ENCODE results near the gene ZNF619.
"Not testable (repeated sequence)": the region's sequence is repeated elsewhere in the genome, so short reads cannot be mapped to it uniquely, and the experiment has no call there.

ZNF619 gene

DNA sequence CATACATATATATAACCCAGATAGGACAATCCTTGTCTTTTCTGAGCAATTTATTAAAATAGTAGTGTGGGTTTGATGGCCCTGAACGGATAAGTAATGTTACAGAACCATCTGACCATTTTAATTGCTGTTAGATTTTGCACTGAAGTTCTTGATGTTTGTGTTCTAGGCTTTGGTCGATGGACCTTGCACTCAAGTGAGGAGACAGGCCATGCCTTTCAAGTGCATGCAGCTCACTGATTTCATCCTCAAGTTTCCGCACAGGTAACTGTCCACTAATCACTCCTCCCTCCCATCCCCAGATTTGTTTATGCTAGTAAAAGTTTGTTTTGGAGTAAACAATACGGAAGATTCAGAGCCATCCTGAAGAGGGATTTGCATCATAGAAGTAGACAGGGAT, 18.4 kb upstream of the ZNF619 start:
- H3K4me3 Mint-ChIP-seq = peak overlapping the region; percentile 92
- no peaks in the 10 kb centered on the region for H3K27me3 Mint-ChIP-seq
- H3K36me3 Mint-ChIP-seq (ENCODE audit: low read depth) = peaks cover 62% of the 10 kb centered on the region
- no peaks in the 10 kb centered on the region for H3K9me3 Mint-ChIP-seq
- H3K27ac Mint-ChIP-seq = peak overlapping the region; percentile 99
- H3K4me1 Mint-ChIP-seq (ENCODE audit: low read depth) = peaks cover 57% of the 10 kb centered on the region

- peaks cover 82% of the 10 kb centered on the region for H3K36me3 Mint-ChIP-seq (ENCODE audit: low read depth)
- H3K27ac Mint-ChIP-seq = peak overlapping the region; percentile 81
- H3K4me1 Mint-ChIP-seq (ENCODE audit: low read depth) = peaks cover 63% of the 10 kb centered on the region
- not testable (repeated sequence) for H3K27me3 Mint-ChIP-seq, H3K9me3 Mint-ChIP-seq
- H3K4me3 Mint-ChIP-seq = peak overlapping the region; percentile 92
These were observed 16.4 kb upstream of the ZNF619 start for GRCh38 chr3:40460481-40460880.

DNA sequence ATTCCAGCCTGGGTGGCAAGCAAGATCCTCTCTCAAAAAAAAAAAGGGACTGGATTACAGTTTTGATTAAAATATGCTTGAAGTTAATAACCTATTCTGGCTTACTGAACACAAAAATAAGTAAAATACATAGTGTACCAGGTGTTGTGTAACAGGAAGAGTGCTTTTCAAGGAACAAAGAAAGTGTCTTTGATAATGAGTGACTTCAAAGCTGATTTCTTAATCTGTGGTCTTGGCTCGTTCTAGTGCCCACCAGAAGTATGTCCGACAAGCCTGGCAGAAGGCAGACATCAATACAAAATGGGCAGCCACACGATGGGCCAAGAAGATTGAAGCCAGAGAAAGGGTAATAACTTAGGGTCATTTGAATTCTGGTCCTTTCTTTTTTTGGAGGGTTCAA, 15.8 kb upstream of the ZNF619 start:
- H3K27me3 Mint-ChIP-seq = no peaks in the 10 kb centered on the region
- H3K4me1 Mint-ChIP-seq (ENCODE audit: low read depth) = peaks cover 58% of the 10 kb centered on the region
- H3K9me3 Mint-ChIP-seq = no peaks in the 10 kb centered on the region
- peak overlapping the region; percentile 85 for H3K27ac Mint-ChIP-seq
- peaks cover 85% of the 10 kb centered on the region for H3K36me3 Mint-ChIP-seq (ENCODE audit: low read depth)
- peak overlapping the region; percentile 47 for H3K4me3 Mint-ChIP-seq

DNA sequence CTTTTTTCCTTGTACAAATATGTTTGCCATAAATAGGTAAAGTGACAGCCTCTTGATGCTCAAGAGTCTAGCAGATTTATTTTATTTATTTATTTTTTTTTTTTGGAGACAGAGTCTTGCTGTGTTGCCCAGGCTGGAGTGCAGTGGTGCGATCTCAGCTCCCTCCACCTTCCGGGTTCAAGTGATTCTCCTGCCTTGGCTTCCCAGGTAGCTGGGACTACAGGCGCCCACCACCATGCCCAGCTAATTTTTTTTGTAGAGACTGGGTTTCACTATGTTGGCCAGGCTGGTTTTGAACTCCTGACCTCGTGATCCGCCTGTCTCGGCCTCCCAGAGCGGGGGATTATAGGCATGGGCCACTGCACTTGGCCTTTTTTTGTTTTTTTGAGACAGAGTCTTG, 14.1 kb upstream of the ZNF619 start:
- not testable (repeated sequence) for H3K4me3 Mint-ChIP-seq, H3K27ac Mint-ChIP-seq, H3K27me3 Mint-ChIP-seq, H3K9me3 Mint-ChIP-seq
- Mint-ChIP-seq H3K4me1 (ENCODE audit: low read depth) (peaks cover 50% of the 10 kb centered on the region), H3K36me3 (ENCODE audit: low read depth) (peaks cover 81% of the 10 kb centered on the region)

DNA sequence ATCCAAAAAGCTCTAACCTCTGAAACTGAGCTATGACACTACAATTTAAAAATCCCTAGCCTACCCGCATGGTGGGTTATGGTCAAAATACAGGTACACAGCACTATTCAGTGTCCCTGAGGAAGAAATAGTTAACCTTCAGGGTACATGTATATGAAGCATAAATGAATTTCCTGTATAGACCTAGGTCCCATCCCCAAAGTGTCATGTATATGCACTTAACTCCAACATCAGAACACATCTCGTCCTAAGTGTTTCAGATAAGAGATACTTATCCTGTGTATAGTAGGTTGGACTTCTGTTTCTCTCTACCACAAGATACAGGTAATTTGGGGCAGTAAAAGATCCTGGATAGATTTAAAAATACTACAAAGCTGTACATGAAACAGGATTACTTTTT, 13.3 kb upstream of the ZNF619 start:
- Mint-ChIP-seq H3K27me3 (no peaks in the 10 kb centered on the region), H3K36me3 (ENCODE audit: low read depth) (peaks cover 74% of the 10 kb centered on the region), H3K27ac (peak overlapping the region; percentile 13), H3K4me1 (ENCODE audit: low read depth) (peaks cover 42% of the 10 kb centered on the region), H3K4me3 (no peak overlapping the region), H3K9me3 (no peaks in the 10 kb centered on the region)

GRCh38 chr3:40464339-40465110, 12.4 kb upstream of the ZNF619 start:
- H3K27me3 Mint-ChIP-seq = no peaks in the 10 kb centered on the region
- peaks cover 64% of the 10 kb centered on the region for H3K36me3 Mint-ChIP-seq (ENCODE audit: low read depth)
- peak overlapping the region; percentile 63 for H3K27ac Mint-ChIP-seq
- H3K9me3 Mint-ChIP-seq = no peaks in the 10 kb centered on the region
- peaks cover 34% of the 10 kb centered on the region for H3K4me1 Mint-ChIP-seq (ENCODE audit: low read depth)
- no peak overlapping the region for H3K4me3 Mint-ChIP-seq

DNA sequence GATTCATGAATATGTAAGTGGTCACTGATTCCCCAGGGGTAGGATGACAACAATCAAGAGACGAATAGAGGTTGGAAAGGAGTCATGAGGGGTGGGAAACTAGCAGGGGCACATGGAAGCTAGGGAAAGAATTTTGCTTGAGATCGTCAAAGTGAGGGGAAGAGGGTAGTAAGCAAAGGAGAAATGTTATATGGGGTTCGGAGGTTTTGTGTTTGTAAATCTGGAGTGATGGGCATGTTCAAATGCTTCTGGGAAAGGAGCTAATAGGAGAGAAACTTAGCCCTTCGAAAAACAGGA, 11.9 kb upstream of the ZNF619 start:
- H3K36me3 Mint-ChIP-seq (ENCODE audit: low read depth) = peaks cover 59% of the 10 kb centered on the region
- H3K27ac Mint-ChIP-seq = peak overlapping the region; percentile 62

DNA sequence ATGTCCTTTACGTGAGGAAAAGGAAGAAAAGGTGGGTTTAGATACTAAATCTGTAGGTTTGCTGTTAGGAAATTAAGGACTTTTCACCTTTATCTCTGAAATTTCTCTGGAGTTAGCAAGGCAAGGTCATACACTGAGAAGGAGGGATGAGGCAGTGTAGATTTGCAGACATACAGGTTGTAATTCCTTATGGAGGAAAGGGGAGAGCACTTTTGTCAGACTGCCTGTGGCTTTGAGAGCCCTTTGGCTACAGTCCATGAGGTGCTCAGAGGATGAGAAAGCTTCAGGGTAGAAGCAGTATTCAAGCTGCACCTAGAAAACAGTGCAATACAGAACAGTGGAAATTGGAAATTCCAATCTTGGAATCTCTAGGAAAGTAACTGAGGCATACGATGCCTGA, 11.5 kb upstream of the ZNF619 start:
- H3K9me3 Mint-ChIP-seq = no peaks in the 10 kb centered on the region
- peaks cover 25% of the 10 kb centered on the region for H3K4me1 Mint-ChIP-seq (ENCODE audit: low read depth)
- H3K4me3 Mint-ChIP-seq = no peak overlapping the region
- peaks cover 55% of the 10 kb centered on the region for H3K36me3 Mint-ChIP-seq (ENCODE audit: low read depth)
- peak overlapping the region; percentile 62 for H3K27ac Mint-ChIP-seq
- H3K27me3 Mint-ChIP-seq = no peaks in the 10 kb centered on the region

More for the DNA sequence above, 11.9 kb upstream of the ZNF619 start:
- H3K4me3 Mint-ChIP-seq = no peak overlapping the region
- peaks cover 29% of the 10 kb centered on the region for H3K4me1 Mint-ChIP-seq (ENCODE audit: low read depth)
- H3K27me3 Mint-ChIP-seq = no peaks in the 10 kb centered on the region
- no peaks in the 10 kb centered on the region for H3K9me3 Mint-ChIP-seq

DNA sequence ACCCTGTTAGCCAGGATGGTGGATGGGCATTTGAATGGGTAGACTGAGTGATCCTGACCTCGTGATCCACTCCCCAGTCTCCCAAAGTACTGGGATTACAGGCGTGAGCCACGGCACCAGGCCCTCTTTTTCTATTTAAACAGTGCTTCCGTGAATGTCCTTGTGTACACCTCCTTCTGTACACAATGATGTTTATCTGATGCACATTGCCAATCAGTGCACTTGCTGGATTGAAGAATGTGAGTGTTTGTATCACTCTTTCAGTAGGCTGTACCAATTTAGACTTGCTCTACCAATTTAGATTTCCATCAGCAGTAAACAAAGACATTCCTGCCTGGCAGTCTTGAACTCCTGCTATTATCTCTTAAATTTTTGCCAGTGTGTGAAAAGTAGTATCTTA, 8.9 kb upstream of the ZNF619 start:
- Mint-ChIP-seq H3K4me1 (ENCODE audit: low read depth) (peaks cover 11% of the 10 kb centered on the region), H3K27ac (no peak overlapping the region), H3K36me3 (ENCODE audit: low read depth) (peaks cover 33% of the 10 kb centered on the region), H3K4me3 (no peak overlapping the region), H3K27me3 (no peaks in the 10 kb centered on the region), H3K9me3 (no peaks in the 10 kb centered on the region)

- Mint-ChIP-seq H3K4me3 (no peak overlapping the region), H3K36me3 (ENCODE audit: low read depth) (peaks cover 6% of the 10 kb centered on the region), H3K9me3 (no peaks in the 10 kb centered on the region), H3K4me1 (ENCODE audit: low read depth) (no peaks in the 10 kb centered on the region), H3K27me3 (no peaks in the 10 kb centered on the region), H3K27ac (no peak overlapping the region)
These were observed 6.2 kb upstream of the ZNF619 start for GRCh38 chr3:40470701-40471100.

DNA sequence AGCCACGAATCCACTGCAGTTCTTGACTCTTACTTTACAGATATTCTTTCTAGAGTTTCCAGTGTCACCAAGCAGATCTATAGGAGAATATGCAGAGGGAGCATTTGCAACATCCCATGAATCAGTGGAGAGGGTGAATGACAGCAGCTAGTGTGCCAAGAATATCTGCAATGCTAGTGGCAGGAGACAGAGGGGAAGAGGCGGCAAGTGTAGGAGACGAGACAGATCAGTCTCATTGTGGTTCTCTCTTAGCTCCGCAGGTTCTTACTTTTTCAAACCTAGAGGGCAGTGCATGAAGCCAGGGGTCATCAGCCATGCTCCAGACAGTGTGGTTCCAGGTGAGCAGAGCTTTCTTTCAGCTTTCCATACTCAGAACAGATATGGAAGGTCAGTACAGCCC, 744 bp downstream of the ZNF619 start:
- Mint-ChIP-seq H3K9me3 (no peaks in the 10 kb centered on the region), H3K4me3 (peak overlapping the region; percentile 87), H3K27ac (peak overlapping the region; percentile 91), H3K36me3 (ENCODE audit: low read depth) (peaks cover 21% of the 10 kb centered on the region), H3K27me3 (no peaks in the 10 kb centered on the region), H3K4me1 (ENCODE audit: low read depth) (peaks cover 17% of the 10 kb centered on the region)

GRCh38 chr3:40487172-40487571, 10.2 kb downstream of the ZNF619 start:
- Mint-ChIP-seq H3K4me1 (ENCODE audit: low read depth) (peaks cover 5% of the 10 kb centered on the region), H3K36me3 (ENCODE audit: low read depth) (peaks cover 50% of the 10 kb centered on the region), H3K9me3 (peaks cover 14% of the 10 kb centered on the region), H3K27ac (no peak overlapping the region), H3K4me3 (no peak overlapping the region), H3K27me3 (no peaks in the 10 kb centered on the region)

DNA sequence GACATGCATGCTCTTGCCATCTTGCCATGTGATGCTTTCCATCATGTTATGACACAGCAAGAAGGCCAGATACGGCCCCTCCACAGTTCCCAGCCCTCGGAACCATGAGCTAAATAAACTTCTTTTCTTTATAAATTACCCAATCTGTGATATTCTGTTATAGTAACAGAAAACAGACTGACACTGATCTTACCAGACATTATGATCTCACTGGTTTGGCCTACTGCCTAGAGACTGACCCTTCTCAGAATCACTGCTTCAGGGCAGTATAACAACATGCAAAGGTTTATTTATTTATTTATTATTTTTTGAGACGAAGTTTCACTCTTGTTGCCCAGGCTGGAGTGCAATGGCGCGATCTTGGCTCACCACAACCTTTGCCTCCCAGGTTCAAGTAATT, 14.0 kb downstream of the ZNF619 start:
- Mint-ChIP-seq H3K4me1 (ENCODE audit: low read depth) (no peaks in the 10 kb centered on the region), H3K9me3 (peaks cover 14% of the 10 kb centered on the region)

DNA sequence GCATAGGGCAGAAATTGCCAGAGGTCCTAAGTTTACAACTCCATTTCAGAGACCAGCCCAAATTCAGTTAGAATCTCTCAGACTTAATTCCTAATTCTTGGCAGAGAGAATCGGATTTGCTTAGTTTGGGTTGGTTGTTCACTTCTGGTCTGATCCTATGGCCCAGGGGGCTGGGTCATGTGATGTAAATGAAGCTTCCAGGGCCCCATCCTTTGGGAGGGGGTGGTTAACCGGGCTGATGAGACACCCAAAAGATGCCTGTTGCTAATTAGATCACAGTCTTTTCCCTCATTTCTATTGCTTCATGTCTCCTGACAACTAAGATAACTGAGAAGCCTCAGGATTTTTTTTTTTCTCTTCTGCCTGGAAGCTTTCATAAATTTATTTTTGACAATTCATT, 17.8 kb downstream of the ZNF619 start:
- Mint-ChIP-seq H3K36me3 (ENCODE audit: low read depth) (peaks cover 5% of the 10 kb centered on the region), H3K27me3 (no peaks in the 10 kb centered on the region), H3K9me3 (no peaks in the 10 kb centered on the region), H3K4me1 (ENCODE audit: low read depth) (no peaks in the 10 kb centered on the region), H3K27ac (no peak overlapping the region), H3K4me3 (no peak overlapping the region)

More for the DNA sequence above, 14.0 kb downstream of the ZNF619 start:
- H3K27me3 Mint-ChIP-seq = no peaks in the 10 kb centered on the region
- H3K4me3 Mint-ChIP-seq = no peak overlapping the region
- peaks cover 30% of the 10 kb centered on the region for H3K36me3 Mint-ChIP-seq (ENCODE audit: low read depth)
- H3K27ac Mint-ChIP-seq = no peak overlapping the region

- no peak overlapping the region for H3K27ac Mint-ChIP-seq
- H3K27me3 Mint-ChIP-seq = no peaks in the 10 kb centered on the region
- no peaks in the 10 kb centered on the region for H3K4me1 Mint-ChIP-seq (ENCODE audit: low read depth)
- H3K36me3 Mint-ChIP-seq (ENCODE audit: low read depth) = no peaks in the 10 kb centered on the region
- H3K9me3 Mint-ChIP-seq = no peaks in the 10 kb centered on the region
- no peak overlapping the region for H3K4me3 Mint-ChIP-seq
These were observed 20.4 kb downstream of the ZNF619 start for GRCh38 chr3:40497288-40497687.

DNA sequence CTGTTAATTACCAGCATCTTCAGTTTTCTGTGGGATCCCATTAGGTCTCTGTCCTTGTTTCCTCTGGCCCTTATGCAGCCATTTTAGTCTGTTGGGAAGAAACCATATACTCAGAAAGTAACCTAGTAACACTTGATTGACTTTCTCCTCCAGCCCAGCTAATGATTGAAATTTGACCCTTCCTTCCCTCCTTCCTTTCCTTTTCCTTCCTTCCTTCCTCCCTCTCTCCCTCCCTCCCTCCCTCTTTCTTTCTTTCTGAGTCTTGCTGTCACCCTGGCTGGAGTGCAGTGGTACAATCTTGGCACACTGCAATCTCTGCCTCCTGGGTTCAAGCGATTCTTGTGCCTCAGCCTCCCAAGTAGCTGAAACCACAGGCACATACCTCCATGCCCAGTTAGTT, 23.0 kb downstream of the ZNF619 start:
- Mint-ChIP-seq H3K9me3 (no peaks in the 10 kb centered on the region), H3K4me1 (ENCODE audit: low read depth) (peaks cover 7% of the 10 kb centered on the region), H3K27me3 (no peaks in the 10 kb centered on the region), H3K36me3 (ENCODE audit: low read depth) (no peaks in the 10 kb centered on the region), H3K4me3 (no peak overlapping the region), H3K27ac (no peak overlapping the region)
